OCI-LY3 (cell line): Measurements from ENCODE around the gene NT5DC1.

Source experiments
- H2AFZ ChIP-seq: fragments of 200-600, 300-600 bp; shearing (Covaris generic); 2 replicates; pipeline ENCODE4 v1.6.0; 2014; ENCODE audit warnings: antibody characterized with exemption, low read depth, low read length
- H3K27ac ChIP-seq: fragments of 200-600, 300-600 bp; sonication (generic); 2 replicates; pipeline ENCODE4 v1.5.1; 2014; ENCODE audit warnings: mild to moderate bottlenecking, low read length, moderate library complexity, mixed read lengths
- H3K27me3 ChIP-seq: fragments of 200-600, 300-600 bp; sonication (generic); 2 replicates; pipeline ENCODE4 v1.6.1; 2014; ENCODE audit warnings: low read depth, low read length, mixed read lengths
- H3K36me3 ChIP-seq: fragments of 200-600, 300-600 bp; sonication (generic); replicated peaks from 2 replicates; pipeline ENCODE3; 2014; ENCODE audit warnings: low read depth, low read length, mixed read lengths
- H3K4me1 ChIP-seq: fragments of 300-600, 200-600 bp; sonication (generic); 2 replicates; pipeline ENCODE4 v1.6.1; 2014; ENCODE audit warnings: low read length, mixed read lengths
- H3K4me2 ChIP-seq: fragments of 200-600, 300-600 bp; sonication (generic); 2 replicates; pipeline ENCODE4 v1.6.1; 2014; ENCODE audit warnings: low read length, mixed read lengths
- H3K4me3 ChIP-seq: fragments of 300-600, 200-600 bp; sonication (generic); 2 replicates; pipeline ENCODE4 v1.5.1; 2014; ENCODE audit warnings: antibody characterized with exemption, mild to moderate bottlenecking, low read length, moderate library complexity
- H3K79me2 ChIP-seq: fragments of 300-600, 200-600 bp; shearing (Covaris generic); 2 replicates; pipeline ENCODE4 v1.6.1; 2014; ENCODE audit warnings: mild to moderate bottlenecking, low read length, mixed read lengths
- H3K9ac ChIP-seq: fragments of 300-600, 200-600 bp; shearing (Covaris generic); 2 replicates; pipeline ENCODE4 v1.6.0; 2014; ENCODE audit warnings: mild to moderate bottlenecking, low read length, moderate library complexity
- H3K9me3 ChIP-seq: fragments of 200-600, 300-600 bp; shearing (Covaris generic); 2 replicates; pipeline ENCODE4 v1.6.1; 2014; ENCODE audit warnings: low read length, mixed read lengths; ENCODE audit not compliant: insufficient read depth
- H4K20me1 ChIP-seq: fragments of 200-600, 300-600 bp; sonication (generic); 2 replicates; pipeline ENCODE4 v1.6.1; 2016; ENCODE audit warnings: low read length, mixed read lengths; ENCODE audit not compliant: insufficient read depth
- EZH2phosphoT487 ChIP-seq: fragments of 200-600 bp; shearing (Covaris generic); IDR thresholded peaks from 2 replicates; pipeline ENCODE4 v1.6.1; 2018; ENCODE audit warnings: antibody characterized with exemption, mixed run types, low read depth
- TF ChIP-seq, protein P1 (sequence below): fragments of 200-600, 300-600 bp; sonication (generic); IDR thresholded peaks from 2 replicates; pipeline ENCODE4 v1.5.1; 2014; ENCODE audit warnings: antibody characterized with exemption, low read length, low read depth

NT5DC1 gene

GRCh38 chr6:116268589-116269293 is 168.1 kb downstream of the NT5DC1 start:
- Histone ChIP-seq H3K4me3 (no peak overlapping the region), H3K9me3 (no peaks in the 10 kb centered on the region), H4K20me1 (no peaks in the 10 kb centered on the region), H3K36me3 (no peaks in the 10 kb centered on the region), H3K9ac (no peak overlapping the region), H3K4me1 (peaks cover 13% of the 10 kb centered on the region), H3K27me3 (no peaks in the 10 kb centered on the region), H2AFZ (no peak overlapping the region), H3K4me2 (no peak overlapping the region), H3K27ac (no peak overlapping the region), H3K79me2 (no peaks in the 10 kb centered on the region)
- TF ChIP-seq, protein P1, sequence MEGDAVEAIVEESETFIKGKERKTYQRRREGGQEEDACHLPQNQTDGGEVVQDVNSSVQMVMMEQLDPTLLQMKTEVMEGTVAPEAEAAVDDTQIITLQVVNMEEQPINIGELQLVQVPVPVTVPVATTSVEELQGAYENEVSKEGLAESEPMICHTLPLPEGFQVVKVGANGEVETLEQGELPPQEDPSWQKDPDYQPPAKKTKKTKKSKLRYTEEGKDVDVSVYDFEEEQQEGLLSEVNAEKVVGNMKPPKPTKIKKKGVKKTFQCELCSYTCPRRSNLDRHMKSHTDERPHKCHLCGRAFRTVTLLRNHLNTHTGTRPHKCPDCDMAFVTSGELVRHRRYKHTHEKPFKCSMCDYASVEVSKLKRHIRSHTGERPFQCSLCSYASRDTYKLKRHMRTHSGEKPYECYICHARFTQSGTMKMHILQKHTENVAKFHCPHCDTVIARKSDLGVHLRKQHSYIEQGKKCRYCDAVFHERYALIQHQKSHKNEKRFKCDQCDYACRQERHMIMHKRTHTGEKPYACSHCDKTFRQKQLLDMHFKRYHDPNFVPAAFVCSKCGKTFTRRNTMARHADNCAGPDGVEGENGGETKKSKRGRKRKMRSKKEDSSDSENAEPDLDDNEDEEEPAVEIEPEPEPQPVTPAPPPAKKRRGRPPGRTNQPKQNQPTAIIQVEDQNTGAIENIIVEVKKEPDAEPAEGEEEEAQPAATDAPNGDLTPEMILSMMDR = peak; percentile 81
- TF ChIP-seq EZH2phosphoT487 = no peak

DNA sequence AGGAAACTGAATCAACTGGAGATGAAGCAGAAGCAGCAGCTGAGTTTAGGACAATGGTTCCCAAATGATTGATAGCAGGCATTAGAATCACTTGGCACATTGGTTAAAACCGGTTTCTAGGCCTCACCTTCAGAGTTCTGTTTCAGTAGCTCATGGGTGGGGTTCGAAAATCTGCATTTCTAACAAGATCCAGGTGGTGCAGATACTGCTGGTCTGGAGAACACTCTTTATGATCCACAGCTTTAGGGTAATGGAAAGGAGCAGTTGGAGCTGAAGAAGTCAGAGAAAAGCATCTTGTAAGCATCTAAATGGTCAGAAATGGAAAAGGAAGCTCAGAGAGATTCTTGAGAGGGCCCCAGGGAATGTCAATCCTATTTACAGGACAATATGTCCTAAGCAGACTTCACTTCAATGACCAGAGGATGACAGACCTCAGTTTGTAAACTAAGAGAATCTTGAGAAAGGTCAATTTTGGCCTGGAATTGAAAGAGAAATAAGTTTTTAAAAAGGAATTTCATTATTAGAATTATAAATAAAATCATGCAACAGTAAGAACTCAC is 170.6 kb downstream of the NT5DC1 start:
- H3K4me2 ChIP-seq = no peak overlapping the region
- H3K27ac ChIP-seq = no peak overlapping the region
- no peak for TF ChIP-seq EZH2phosphoT487
- TF ChIP-seq, protein P1 = no peak

DNA sequence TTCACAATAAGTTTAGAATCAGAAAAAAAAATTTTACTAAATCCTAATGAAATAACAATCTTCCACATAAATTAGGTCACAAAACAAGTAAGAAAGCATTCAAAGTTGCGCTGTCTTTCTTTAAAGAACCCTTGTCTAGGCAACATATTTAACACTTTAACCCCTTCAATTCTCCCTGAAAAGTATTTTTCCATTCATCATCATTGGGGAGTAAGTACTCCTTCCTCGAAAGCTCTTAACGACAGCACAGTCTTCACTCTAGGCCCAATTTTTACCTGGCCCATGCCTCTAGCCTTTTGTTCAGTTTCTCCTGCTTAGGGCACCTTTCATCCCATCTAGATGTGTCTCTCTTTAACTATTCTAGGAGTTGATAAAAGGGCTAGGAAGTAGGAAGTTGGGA is 176.5 kb downstream of the NT5DC1 start:
- Histone ChIP-seq H4K20me1 (peaks cover 7% of the 10 kb centered on the region), H3K9ac (no peak overlapping the region), H2AFZ (no peak overlapping the region), H3K4me1 (peaks cover 46% of the 10 kb centered on the region), H3K9me3 (no peaks in the 10 kb centered on the region), H3K4me3 (no peak overlapping the region), H3K79me2 (peaks cover 37% of the 10 kb centered on the region), H3K36me3 (peaks cover 8% of the 10 kb centered on the region), H3K4me2 (peak overlapping the region; percentile 17; the same call in 1 of the 2 replicates), H3K27me3 (no peaks in the 10 kb centered on the region), H3K27ac (no peak overlapping the region)
- no peak for TF ChIP-seq EZH2phosphoT487
- TF ChIP-seq, protein P1 = no peak

More for the DNA sequence above, 170.6 kb downstream of the NT5DC1 start:
- Histone ChIP-seq H3K9ac (no peak overlapping the region), H3K79me2 (peaks cover 7% of the 10 kb centered on the region; the same call in 1 of the 2 replicates), H3K9me3 (no peaks in the 10 kb centered on the region), H4K20me1 (no peaks in the 10 kb centered on the region; the same call in 1 of the 2 replicates), H3K27me3 (no peaks in the 10 kb centered on the region), H3K4me3 (no peak overlapping the region), H3K36me3 (no peaks in the 10 kb centered on the region), H3K4me1 (peaks cover 18% of the 10 kb centered on the region), H2AFZ (no peak overlapping the region)

DNA sequence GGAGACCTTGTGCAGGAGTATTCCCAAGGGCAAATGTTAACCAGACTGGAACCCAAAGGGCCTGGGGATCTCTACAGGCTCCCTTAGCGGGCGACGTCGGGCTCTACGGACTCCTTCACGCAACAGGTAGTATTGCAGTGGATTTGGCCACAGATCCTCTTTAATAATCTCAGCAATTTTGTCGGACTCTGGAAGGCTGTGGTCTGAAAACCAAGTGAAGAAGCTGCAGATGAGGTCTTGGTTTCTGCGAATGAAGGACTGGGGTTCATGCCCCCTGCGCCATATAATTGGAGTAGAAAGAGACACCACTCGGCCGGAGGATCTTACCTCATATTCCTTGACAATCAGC is 177.8 kb downstream of the NT5DC1 start:
- no peak overlapping the region for H3K27ac ChIP-seq
- H3K36me3 ChIP-seq = peaks cover 8% of the 10 kb centered on the region
- peak overlapping the region; percentile 94 for H3K4me3 ChIP-seq
- TF ChIP-seq, protein P1 = no peak
- no peak for TF ChIP-seq EZH2phosphoT487
- no peaks in the 10 kb centered on the region for H3K9me3 ChIP-seq
- H3K4me2 ChIP-seq = peak overlapping the region; percentile 74
- peaks cover 7% of the 10 kb centered on the region for H4K20me1 ChIP-seq
- H3K27me3 ChIP-seq = no peaks in the 10 kb centered on the region
- H3K4me1 ChIP-seq = peaks cover 50% of the 10 kb centered on the region
- H3K9ac ChIP-seq = 0 out of 2 replicates have a peak overlapping the region, but pooled peaks have one; percentile 80
- H3K79me2 ChIP-seq = peaks cover 37% of the 10 kb centered on the region
- no peak overlapping the region for H2AFZ ChIP-seq
